ENCODE data around the gene TNFRSF19.

DNA sequence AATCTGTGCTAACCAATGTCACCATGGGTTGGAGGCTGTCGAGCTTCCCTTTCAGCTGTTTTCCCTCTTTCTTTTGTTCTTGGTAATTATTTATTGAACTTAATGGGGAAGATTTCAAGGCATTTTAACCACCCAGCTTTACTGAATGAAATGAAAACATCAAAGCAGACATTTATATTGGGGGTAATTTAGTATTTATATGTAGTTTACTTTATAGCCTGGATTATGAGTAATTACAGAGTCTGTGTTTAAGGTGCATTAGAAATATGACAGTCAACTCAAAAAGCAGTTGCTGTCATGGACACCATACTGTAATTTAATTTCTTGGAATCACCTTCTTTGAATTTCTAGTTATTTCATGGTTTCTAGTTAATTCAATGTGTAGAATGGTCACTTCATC lies 42.0 kb downstream of the TNFRSF19 start:
- TF ChIP-seq CTCF (IDR thresholded peaks at IDR 0.05): no peak
- TF ChIP-seq POLR2A (IDR thresholded peaks at IDR 0.05): no peak

Measured in heart left ventricle (tissue), 13 donors.